ENCODE results near the gene LCORL.

- TF ChIP-seq CTCF (conservative IDR thresholded peaks at IDR 0.05; ENCODE audit: low read length) (no peak), EZH2phosphoT487 (IDR thresholded peaks at IDR 0.05; ENCODE audit: borderline replicate concordance) (no peak)
Observed at GRCh38 chr4:18020671-18021469, 685 bp downstream of the LCORL start.
